SK-N-SH (cell line): ENCODE measurements around the gene BACE1-AS. TPM values are rescaled to one million over a fixed set of nuclear protein-coding genes. Genes with fewer than 3 reads are reported as not detected.
"Not testable (repeated sequence)": the region's sequence is repeated elsewhere in the genome, so short reads cannot be mapped to it uniquely, and the experiment has no call there.

ENCODE experiments used
- CTCF ChIA-PET: fragments of 300-600, 350-600 bp; formaldehyde crosslinking; extraction: SDS; loops from one replicate; lab custom pipeline; 2021; lab: Yijun Ruan, JAX
- POLR2A ChIA-PET: fragments of 350-600 bp; sonication (Branson Sonifier 250); formaldehyde crosslinking; extraction: SDS; loops from one replicate; lab custom pipeline; 2020; ENCODE audit warnings: antibody characterized with exemption, inconsistent platforms; lab: Yijun Ruan, JAX
- DNase-seq: peaks from one replicate; pipeline ENCODE4 v3.0.0; 2012
- H2AFZ ChIP-seq: fragments of 200-600 bp; sonication (generic); 2 replicates; pipeline ENCODE4 v1.8.1; 2016; ENCODE audit warnings: antibody characterized with exemption, mild to moderate bottlenecking, low read depth
- H3F3A ChIP-seq: fragments of 200-600 bp; sonication (generic); replicated peaks from 2 replicates; pipeline ENCODE3; 2016; ENCODE audit warnings: antibody characterized with exemption, mild to moderate bottlenecking; ENCODE audit not compliant: insufficient read depth
- H3K27ac ChIP-seq, 2 experiments: fragments of 200-500 bp in 1 of 2; fragments of 200-600 bp in 1 of 2; sonication (Bioruptor generic) in 1 of 2; sonication (generic), shearing (Covaris generic) in 1 of 2; 2 replicates each; pipeline versions ENCODE4 v1.5.1 to v1.6.1; 2014 to 2016; ENCODE audit warnings: low read depth in 2 of 2, inconsistent platforms in 1 of 2, low read length in 1 of 2, mild to moderate bottlenecking in 1 of 2, mixed read lengths in 1 of 2
- H3K27me3 ChIP-seq: fragments of 200-600 bp; sonication (generic), shearing (Covaris generic); 2 replicates; pipeline ENCODE4 v1.6.1; 2016; ENCODE audit warnings: mixed run types; ENCODE audit not compliant: insufficient read depth
- H3K36me3 ChIP-seq, 2 experiments: fragments of 200-500 bp in 1 of 2; fragments of 200-600 bp in 1 of 2; sonication (Bioruptor generic) in 1 of 2; sonication (generic) in 1 of 2; replicated peaks in 1 of 2; 2 replicates each; pipeline versions ENCODE3 to v1.5.1; 2014 to 2016; ENCODE audit warnings: low read length in 1 of 2, mild to moderate bottlenecking in 1 of 2; ENCODE audit not compliant: insufficient read depth in 2 of 2, control insufficient read depth in 1 of 2
- H3K4me1 ChIP-seq, 2 experiments: fragments of 200-500 bp in 1 of 2; fragments of 200-600 bp in 1 of 2; sonication (Bioruptor generic) in 1 of 2; sonication (generic), shearing (Covaris generic) in 1 of 2; 2 replicates each; pipeline versions ENCODE4 v1.5.1 to v1.6.1; 2014 to 2016; ENCODE audit warnings: low read depth in 1 of 2, low read length in 1 of 2, mixed run types in 1 of 2; ENCODE audit not compliant: insufficient read depth in 2 of 2, control insufficient read depth in 1 of 2
- H3K4me2 ChIP-seq: fragments of 200-600 bp; sonication (generic), shearing (Covaris generic); 2 replicates; pipeline ENCODE4 v1.6.1; 2017; ENCODE audit warnings: mixed run types
- H3K4me3 ChIP-seq, 2 experiments: fragments of 200-500 bp in 1 of 2; fragments of 200-600 bp in 1 of 2; sonication (Bioruptor generic) in 1 of 2; sonication (generic), shearing (Covaris generic) in 1 of 2; 2 replicates each; pipeline versions ENCODE4 v1.5.1 to v1.8.1; 2014 to 2016; ENCODE audit warnings: low read depth in 2 of 2, inconsistent platforms in 1 of 2, low read length in 1 of 2, mild to moderate bottlenecking in 1 of 2, mixed read lengths in 1 of 2, moderate library complexity in 1 of 2
- H3K79me2 ChIP-seq: fragments of 200-600 bp; sonication (generic); 2 replicates; pipeline ENCODE4 v1.8.1; 2017; ENCODE audit warnings: mild to moderate bottlenecking; ENCODE audit not compliant: insufficient read depth
- H3K9ac ChIP-seq: fragments of 200-600 bp; sonication (generic); 2 replicates; pipeline ENCODE4 v1.6.1; 2017; ENCODE audit warnings: mixed run types
- H3K9me2 ChIP-seq: fragments of 200-600 bp; sonication (generic); 2 replicates; pipeline ENCODE4 v1.6.1; 2017; ENCODE audit warnings: mixed run types
- H3K9me3 ChIP-seq: fragments of 200-600 bp; sonication (generic); 2 replicates; pipeline ENCODE4 v1.6.1; 2017; ENCODE audit warnings: mixed run types, mild to moderate bottlenecking, moderate library complexity
- H4K20me1 ChIP-seq: fragments of 200-600 bp; sonication (generic); 2 replicates; pipeline ENCODE4 v1.6.1; 2017; ENCODE audit warnings: mild to moderate bottlenecking, mixed run types; ENCODE audit not compliant: insufficient read depth
- CTCF ChIP-seq: fragments of 200-600 bp; sonication (generic); IDR thresholded peaks from 2 replicates; pipeline ENCODE4 v1.6.1; 2017; ENCODE audit warnings: antibody characterized with exemption, mild to moderate bottlenecking, moderate library complexity
- EP300 ChIP-seq, 2 experiments: IDR thresholded peaks; 2 replicates each; pipeline versions ENCODE4 v1.4.0 to v1.6.1; 2012; ENCODE audit warnings: borderline replicate concordance in 1 of 2, low read depth in 1 of 2, low read length in 1 of 2
- FOSL2 ChIP-seq: IDR thresholded peaks from 2 replicates; pipeline ENCODE4 v1.4.0; 2012; ENCODE audit warnings: low read depth, mild to moderate bottlenecking, moderate library complexity, borderline replicate concordance
- FOXJ3 ChIP-seq: sonication (generic); formaldehyde crosslinking; IDR thresholded peaks from 2 replicates; pipeline ENCODE4 v1.5.1; 2020; ENCODE audit warnings: mild to moderate bottlenecking, missing genetic modification reagents
- GATA2 ChIP-seq: sonication (generic); formaldehyde crosslinking; IDR thresholded peaks from 2 replicates; pipeline ENCODE4 v1.5.0; 2020; ENCODE audit warnings: mild to moderate bottlenecking, missing genetic modification reagents
- MXI1 ChIP-seq: IDR thresholded peaks from 2 replicates; pipeline ENCODE4 v1.6.1; 2012; ENCODE audit warnings: mild to moderate bottlenecking, low read depth, low read length, improper control_type of control experiment
- NFIC ChIP-seq: IDR thresholded peaks from 2 replicates; pipeline ENCODE4 v1.4.0; 2012; ENCODE audit warnings: borderline replicate concordance
- PBX3 ChIP-seq: IDR thresholded peaks from 2 replicates; pipeline ENCODE4; 2012
- RAD21 ChIP-seq: IDR thresholded peaks from 2 replicates; pipeline ENCODE4 v1.6.1; 2012; ENCODE audit warnings: mild to moderate bottlenecking, low read length
- RCOR1 ChIP-seq: fragments of 150-350 bp; IDR thresholded peaks from 2 replicates; pipeline ENCODE4 v1.6.1; 2017; ENCODE audit warnings: antibody characterized with exemption, low read length
- REST ChIP-seq: IDR thresholded peaks from 2 replicates; pipeline ENCODE4 v1.6.1; 2012; ENCODE audit warnings: mild to moderate bottlenecking, low read depth, low read length, moderate library complexity
- RXRA ChIP-seq: IDR thresholded peaks from 2 replicates; pipeline ENCODE4 v1.4.0; 2012; ENCODE audit warnings: low read depth, mild to moderate bottlenecking, borderline replicate concordance
- WGBS: methylation state at CpG from one replicate; pipeline ENCODE4 v1.1.6; 2017; ENCODE audit warnings: low lambda C conversion rate; 5-methylcytosine and 5-hydroxymethylcytosine counted together
- polyA plus RNA-seq, 3 experiments: library from polyadenylated mRNA; depleted of rRNA; stranded (reverse); fragments of >200 nt; gene quantifications; 2 replicates each; pipeline ENCODE4 v1.2.3, GENCODE V29; 2012

BACE1-AS gene
- polyA plus RNA-seq, 1 of the 3 experiments (the other 2 are of a cell fraction) = 5.7 TPM

GRCh38 chr11:117271208-117271607, 19.9 kb upstream of the BACE1-AS start:
- Histone ChIP-seq H3K9ac (no peak overlapping the region), H4K20me1 (no peaks in the 10 kb centered on the region), H3K27me3 (no peaks in the 10 kb centered on the region), H3K27ac (no peak overlapping the region), H3F3A (peaks cover 31% of the 10 kb centered on the region), H3K79me2 (peaks cover 6% of the 10 kb centered on the region; the same call in 1 of the 2 replicates), H3K9me2 (no peaks in the 10 kb centered on the region), H3K36me3 (peaks cover 0 to 16% of the 10 kb centered on the region in 2 experiments), H3K4me1 (0 out of 4 replicates have a peak, but pooled peaks cover 0 to 4% of the 10 kb centered on the region in 2 experiments), H3K9me3 (peaks cover 3% of the 10 kb centered on the region; the same call in 1 of the 2 replicates), H3K4me2 (no peak overlapping the region), H3K4me3 (no peak overlapping the region), H2AFZ (no peak overlapping the region)
- POLR2A ChIA-PET = no interaction called here
- no peak for DNase-seq
- 94% methylated on average over 4 of the region's 4 CpGs for WGBS
- TF ChIP-seq FOXJ3 = no peak
- no peak for TF ChIP-seq GATA2
- no peak for TF ChIP-seq REST
- no peak for TF ChIP-seq RAD21
- TF ChIP-seq FOSL2 = no peak
- TF ChIP-seq MXI1 = no peak
- TF ChIP-seq RXRA = no peak
- TF ChIP-seq NFIC = no peak
- TF ChIP-seq EP300 (IDR thresholded peaks at IDR 0.05; ENCODE audit: borderline replicate concordance in 1 of 2, low read depth in 1 of 2, low read length in 1 of 2) = no peak
- TF ChIP-seq CTCF = no peak
- no peak for TF ChIP-seq RCOR1
- TF ChIP-seq PBX3 = no peak
- TF ChIP-seq, all 33 proteins: peak for 0
- CTCF ChIA-PET = interaction anchor here (1.4 kb wide), 1 partner anchor 9 kb away, joined by 5 read pairs; no protein-coding TSS in a partner anchor

- not testable (repeated sequence) for H3K27ac ChIP-seq
- WGBS = 98% methylated on average over 5 of the region's 5 CpGs
Observed at GRCh38 chr11:117272175-117272574, 19.0 kb upstream of the BACE1-AS start.

More at GRCh38 chr11:117272175-117272574, 19.0 kb upstream of the BACE1-AS start:
- DNase-seq, H3K9ac ChIP-seq, H3K9me3 ChIP-seq, POLR2A ChIA-PET, H4K20me1 ChIP-seq, H3K4me3 ChIP-seq, H2AFZ ChIP-seq, H3K4me1 ChIP-seq, H3K79me2 ChIP-seq, H3K9me2 ChIP-seq, H3K27me3 ChIP-seq, H3K4me2 ChIP-seq: not testable (repeated sequence)
- Histone ChIP-seq H3K36me3 (peaks cover 0 to 15% of the 10 kb centered on the region in 2 experiments), H3F3A (peaks cover 35% of the 10 kb centered on the region)
- CTCF ChIA-PET = interaction anchor here (1.4 kb wide), 1 partner anchor 10 kb away, joined by 5 read pairs; no protein-coding TSS in a partner anchor
